Bronchial epithelial cell (primary cell): Measurements from ENCODE around the gene NODAL. TPM values are rescaled to one million over a fixed set of nuclear protein-coding genes. Genes with fewer than 3 reads are reported as not detected.

Experiments
- DNase-seq: peaks from one replicate; pipeline ENCODE4 v3.0.0-alpha.2; 2010; ENCODE audit warnings: low read depth
- FAIRE-seq: peaks from 2 replicates; lab custom pipeline; 2011; peaks lifted over from hg19 to GRCh38; lab: Jason Lieb, UNC
- H3K27me3 ChIP-seq: 2 replicates; pipeline ENCODE4 v1.5.1; 2011; ENCODE audit warnings: low read length; ENCODE audit not compliant: control insufficient read depth, insufficient read depth
- H3K36me3 ChIP-seq: 2 replicates; pipeline ENCODE4 v1.5.1; 2011; ENCODE audit warnings: low read length; ENCODE audit not compliant: control insufficient read depth, insufficient read depth
- H3K4me3 ChIP-seq: 2 replicates; pipeline ENCODE4 v1.5.1; 2011; ENCODE audit warnings: mild to moderate bottlenecking, low read depth, low read length, control low read depth
- CTCF ChIP-seq: IDR thresholded peaks from 2 replicates; pipeline ENCODE4 v1.5.1; 2011; ENCODE audit warnings: mild to moderate bottlenecking, moderate library complexity, low read length, control low read depth, inconsistent platforms; ENCODE audit not compliant: insufficient read depth, severe bottlenecking
- total RNA-seq: library from RNA; depleted of rRNA; stranded (reverse); fragments of >200 nt; gene quantifications from 2 replicates; pipeline ENCODE4 v1.2.1, GENCODE V29; 2014

NODAL gene
- total RNA-seq, 1 donor from 2014 or later, result under 0.01 TPM

GRCh38 chr10:70409772-70410171 is 31.7 kb downstream of the NODAL start:
- DNase-seq (no peak), FAIRE-seq (no peak)
- Histone ChIP-seq H3K27me3 (no peaks in the 10 kb centered on the region), H3K36me3 (no peaks in the 10 kb centered on the region), H3K4me3 (no peak overlapping the region)
- no peak for TF ChIP-seq CTCF

GRCh38 chr10:70405037-70405824 is 36.2 kb downstream of the NODAL start:
- FAIRE-seq (no peak), DNase-seq (peak; percentile 91)
- Histone ChIP-seq H3K36me3 (no peaks in the 10 kb centered on the region), H3K4me3 (peak overlapping the region; percentile 56), H3K27me3 (no peaks in the 10 kb centered on the region)
- no peak for TF ChIP-seq CTCF

- FAIRE-seq (no peak), DNase-seq (no peak)
- TF ChIP-seq CTCF, result no peak
- Histone ChIP-seq H3K27me3 (no peaks in the 10 kb centered on the region), H3K36me3 (no peaks in the 10 kb centered on the region), H3K4me3 (peak overlapping the region; percentile 56)
Observed at GRCh38 chr10:70404787-70405036, 36.8 kb downstream of the NODAL start.

- Histone ChIP-seq H3K27me3 (no peaks in the 10 kb centered on the region), H3K4me3 (peak within 1 kb of the TSS; percentile 56), H3K36me3 (no peaks in the 10 kb centered on the region)
- DNase-seq (peak; percentile 87), FAIRE-seq (no peak)
- TF ChIP-seq CTCF, result no peak
Observed at GRCh38 chr10:70404036-70404786, 37.3 kb downstream of the NODAL start, which contains the start of gene EIF4EBP2. Gene EIF4EBP2, plus strand, starts transcription at chr10:70404145. Its CDS starts 257 bp downstream, at chr10:70404402.

- H3K4me3 ChIP-seq, result no peak overlapping the region
- no peaks in the 10 kb centered on the region for H3K36me3 ChIP-seq
- FAIRE-seq, result no peak
Observed at GRCh38 chr10:70403483-70404035, 37.9 kb downstream of the NODAL start.

More at GRCh38 chr10:70403483-70404035, 37.9 kb downstream of the NODAL start:
- no peak for DNase-seq
- no peak for TF ChIP-seq CTCF
- no peaks in the 10 kb centered on the region for H3K27me3 ChIP-seq
